ENCODE measurements around the gene IRS2.

DNA sequence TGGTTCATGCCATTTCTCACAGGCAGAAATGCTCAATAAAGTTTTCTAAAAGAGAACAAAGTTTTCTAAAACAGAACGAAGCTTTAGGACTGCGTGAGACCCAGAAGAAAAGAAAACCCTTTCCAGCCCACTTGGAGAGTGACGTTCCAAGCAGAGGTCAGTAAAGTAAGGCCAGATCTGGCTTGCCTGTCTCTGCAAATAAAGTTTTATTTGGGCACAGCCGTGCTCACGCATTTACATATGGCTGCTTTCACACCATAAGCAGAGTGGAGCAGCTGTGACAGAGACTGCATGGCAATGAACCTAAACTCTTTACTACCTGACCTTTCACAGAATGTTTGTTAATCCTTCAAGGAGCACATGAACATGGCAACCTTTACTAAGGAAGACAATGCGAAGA is 23.6 kb downstream of the IRS2 start:
- no peak for TF ChIP-seq EZH2 (IDR thresholded peaks at IDR 0.05; ENCODE audit: low read length)
- TF ChIP-seq, protein P1, sequence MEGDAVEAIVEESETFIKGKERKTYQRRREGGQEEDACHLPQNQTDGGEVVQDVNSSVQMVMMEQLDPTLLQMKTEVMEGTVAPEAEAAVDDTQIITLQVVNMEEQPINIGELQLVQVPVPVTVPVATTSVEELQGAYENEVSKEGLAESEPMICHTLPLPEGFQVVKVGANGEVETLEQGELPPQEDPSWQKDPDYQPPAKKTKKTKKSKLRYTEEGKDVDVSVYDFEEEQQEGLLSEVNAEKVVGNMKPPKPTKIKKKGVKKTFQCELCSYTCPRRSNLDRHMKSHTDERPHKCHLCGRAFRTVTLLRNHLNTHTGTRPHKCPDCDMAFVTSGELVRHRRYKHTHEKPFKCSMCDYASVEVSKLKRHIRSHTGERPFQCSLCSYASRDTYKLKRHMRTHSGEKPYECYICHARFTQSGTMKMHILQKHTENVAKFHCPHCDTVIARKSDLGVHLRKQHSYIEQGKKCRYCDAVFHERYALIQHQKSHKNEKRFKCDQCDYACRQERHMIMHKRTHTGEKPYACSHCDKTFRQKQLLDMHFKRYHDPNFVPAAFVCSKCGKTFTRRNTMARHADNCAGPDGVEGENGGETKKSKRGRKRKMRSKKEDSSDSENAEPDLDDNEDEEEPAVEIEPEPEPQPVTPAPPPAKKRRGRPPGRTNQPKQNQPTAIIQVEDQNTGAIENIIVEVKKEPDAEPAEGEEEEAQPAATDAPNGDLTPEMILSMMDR (optimal IDR thresholded peaks at IDR 0.05 in 1 of 3, IDR thresholded peaks at IDR 0.05 in 1 of 3, conservative IDR thresholded peaks at IDR 0.05 in 1 of 3; ENCODE audit: extremely low read depth in 1 of 3, insufficient read depth in 2 of 3, low read length in 3 of 3), result no peak
